K562 (cell line): ENCODE results near the gene FAM209A. TPM values are rescaled to one million over a fixed set of nuclear protein-coding genes. Genes with fewer than 3 reads are reported as not detected.

Experiments
- ATAC-seq: fragments of 200-7000 bp; cut with Tn5 transposase; 3 replicates; pipeline ENCODE4 v1.9.1; 2020; ENCODE audit warnings: moderate library complexity
- BruUV-seq: library from RNA; stranded (reverse); fragments of 400-500 nt; replicated peaks from 2 replicates; lab custom pipeline; 2021; lab: Mats Ljungman, UMichigan
- CTCF ChIA-PET: fragments of 300-600 bp; formaldehyde crosslinking; extraction: SDS; loops from one replicate; lab custom pipeline; 2021; ENCODE audit warnings: low intra/inter-chr PET ratio; lab: Yijun Ruan, JAX
- POLR2A ChIA-PET: fragments of 300-600, 350-650 bp; sonication (Branson Sonifier 250); formaldehyde crosslinking; extraction: SDS; loops from one replicate; lab custom pipeline; 2021; ENCODE audit warnings: antibody characterized with exemption, inconsistent platforms; lab: Yijun Ruan, JAX
- DNase-seq, 4 experiments: peaks; one replicate each; pipeline versions ENCODE4 v3.0.0 to v3.0.0-alpha.2; 2011 to 2018; ENCODE audit warnings: low spot score in 3 of 4, mixed read lengths in 3 of 4; ENCODE audit errors: extremely low read depth in 1 of 4
- FAIRE-seq: peaks from 2 replicates; lab custom pipeline; 2011; peaks lifted over from hg19 to GRCh38; lab: Jason Lieb, UNC
- H2AFZ ChIP-seq: 2 replicates; pipeline ENCODE4 v1.6.0; 2011; ENCODE audit warnings: low read depth, low read length, control low read depth, inconsistent platforms
- H3K27ac ChIP-seq: fragments of 200-600 bp; 3 replicates; pipeline ENCODE4 v1.8.0; 2011; ENCODE audit warnings: low read depth, mild to moderate bottlenecking, control low read depth, inconsistent platforms, low read length, moderate library complexity, mixed read lengths; ENCODE audit errors: extremely low read depth
- H3K27me3 ChIP-seq, 2 experiments: fragments of 300-600 bp in 1 of 2; 2 replicates in 1 of 2; 3 replicates in 1 of 2; pipeline versions ENCODE4 v1.6.0 to v1.8.0; 2011; ENCODE audit warnings: inconsistent platforms in 2 of 2, low read length in 2 of 2, mild to moderate bottlenecking in 1 of 2, mixed read lengths in 1 of 2, moderate library complexity in 1 of 2; ENCODE audit not compliant: control insufficient read depth in 2 of 2, insufficient read depth in 2 of 2
- H3K36me3 ChIP-seq: fragments of 300-600 bp; 3 replicates; pipeline ENCODE4 v1.8.0; 2011; ENCODE audit warnings: mild to moderate bottlenecking, low read length, inconsistent platforms; ENCODE audit not compliant: control insufficient read depth, insufficient read depth
- H3K4me1 ChIP-seq, 2 experiments: fragments of 200-600 bp in 1 of 2; replicated peaks in 1 of 2; 2 replicates in 1 of 2; 3 replicates in 1 of 2; pipeline versions ENCODE4 v1.5.1 to v1.8.0; 2011; ENCODE audit warnings: inconsistent platforms in 2 of 2, low read length in 2 of 2, mild to moderate bottlenecking in 1 of 2, mixed read lengths in 1 of 2, moderate library complexity in 1 of 2; ENCODE audit not compliant: control insufficient read depth in 2 of 2, insufficient read depth in 2 of 2
- H3K4me2 ChIP-seq: 2 replicates; pipeline ENCODE4 v1.6.1; 2011; ENCODE audit warnings: low read length, control low read depth, inconsistent platforms, mixed read lengths; ENCODE audit not compliant: insufficient read depth
- H3K4me3 ChIP-seq: fragments of 200-600 bp; sonication (generic), shearing (Covaris generic); 2 replicates; pipeline ENCODE4 v1.5.1; 2016; ENCODE audit warnings: control low read depth, inconsistent platforms
- H3K79me2 ChIP-seq: fragments of 200-600 bp; 3 replicates; pipeline ENCODE4 v1.8.0; 2011; ENCODE audit warnings: low read length, inconsistent platforms; ENCODE audit not compliant: control insufficient read depth, insufficient read depth
- H3K9ac ChIP-seq, 2 experiments: 2 replicates each; pipeline versions ENCODE4 v1.6.0 to v1.6.1; 2011; ENCODE audit warnings: low read depth in 2 of 2, low read length in 2 of 2, control low read depth in 1 of 2, inconsistent platforms in 1 of 2, mild to moderate bottlenecking in 1 of 2, mixed read lengths in 1 of 2; ENCODE audit not compliant: insufficient read depth in 1 of 2
- H3K9me1 ChIP-seq: one replicate; pipeline ENCODE4 v1.6.0; 2011; ENCODE audit warnings: inconsistent platforms, mild to moderate bottlenecking, low read length, moderate library complexity; ENCODE audit not compliant: control insufficient read depth, insufficient read depth
- H3K9me3 ChIP-seq: replicated peaks from 2 replicates; pipeline ENCODE4 v1.5.1; 2011; ENCODE audit warnings: low read depth, low read length, inconsistent platforms; ENCODE audit not compliant: control insufficient read depth, insufficient read depth
- H4K20me1 ChIP-seq: replicated peaks from 2 replicates; pipeline ENCODE4 v1.6.1; 2011; ENCODE audit warnings: low read length, inconsistent platforms, mixed read lengths; ENCODE audit not compliant: control insufficient read depth, insufficient read depth
- AFF4 ChIP-seq: sonication (generic); formaldehyde crosslinking; IDR thresholded peaks from 2 replicates; pipeline ENCODE4 v1.8.0; 2023; ENCODE audit warnings: mild to moderate bottlenecking, missing genetic modification reagents
- ATF7 ChIP-seq: fragments of 450-650 bp; IDR thresholded peaks from 2 replicates; pipeline ENCODE4 v1.7.1; 2014; ENCODE audit warnings: mild to moderate bottlenecking, moderate library complexity
- JUND ChIP-seq, 2 experiments: IDR thresholded peaks; 2 replicates in 1 of 2; 3 replicates in 1 of 2; pipeline ENCODE4 v1.6.1; 2011; ENCODE audit warnings: borderline replicate concordance in 2 of 2, low read depth in 2 of 2, low read length in 2 of 2, improper control_type of control experiment in 1 of 2, missing biosample characterization in 1 of 2, missing genetic modification characterization in 1 of 2, missing genetic modification reagents in 1 of 2
- MBD2 ChIP-seq: sonication (generic); IDR thresholded peaks from 2 replicates; pipeline ENCODE4 v1.6.1; 2016; ENCODE audit warnings: low read depth, borderline replicate concordance
- PREB ChIP-seq: sonication (generic); formaldehyde crosslinking; IDR thresholded peaks from 2 replicates; pipeline ENCODE4 v1.8.1; 2023; ENCODE audit warnings: mild to moderate bottlenecking, missing genetic modification reagents
- WGBS: fragments of 100-300 bp; shearing (Covaris generic); methylation state at CpG from one replicate; pipeline ENCODE4 v1.1.6; 2016; ENCODE audit warnings: low coverage, mixed read lengths; ENCODE audit not compliant: insufficient coverage; ENCODE audit errors: missing lambda C conversion rate; 5-methylcytosine and 5-hydroxymethylcytosine counted together
- in situ Hi-C: fragments of 300-500 bp; cut with MboI; formaldehyde crosslinking; loops from 4 replicates; pipeline ENCODE4 v1.15.0; 2018; ENCODE audit warnings: inconsistent platforms, mixed read lengths
- intact Hi-C: fragments of 100-400 bp; cut with micrococcal nuclease; formaldehyde crosslinking; loops from 2 replicates; pipeline ENCODE4 v1.14.2; 2022
- polyA plus RNA-seq, 8 experiments: library from polyadenylated mRNA; depleted of rRNA in 4 of 8; stranded (reverse) in 5 of 8; unstranded in 3 of 8; fragments of >200 nt; fragmentation: Nextera tagmentation in 2 of 8; fragmentation: Illumina TruSeq in 1 of 8; extraction: Ambion mirVana in 2 of 8; extraction: Trizol in 1 of 8; gene quantifications; 2 replicates each; pipeline versions ENCODE4 v1.2.1 to v1.2.3, GENCODE V29; 2011 to 2014; ENCODE audit warnings: inconsistent platforms in 1 of 8, missing spikeins in 1 of 8
- total RNA-seq, 7 experiments: library from RNA; depleted of rRNA in 6 of 7; stranded (reverse); fragments of >200 nt in 6 of 7; fragmentation: Illumina TruSeq in 2 of 7; extraction: Trizol in 2 of 7; gene quantifications; 2 replicates each; pipeline versions ENCODE4 v1.2.1 to v1.2.3, GENCODE V29; 2011 to 2021; ENCODE audit warnings: low replicate concordance in 1 of 7
- TF ChIP-seq, protein P1 (sequence below): sonication (generic); IDR thresholded peaks from 2 replicates; pipeline ENCODE4 v1.6.1; 2016

The FAM209A gene
- total and polyA plus RNA-seq, 9 of the 15 experiments (the other 6 are each of a cell fraction or from before 2014, with no cell fraction given): 0.08 to 0.15 (median 0.11) TPM; not detected in 6

- FAIRE-seq: no peak
- Histone ChIP-seq H3K27ac (no peak overlapping the region), H3K9ac (no peak overlapping the region), H3K4me2 (no peak overlapping the region), H3K9me1 (no peaks in the 10 kb centered on the region), H3K9me3 (no peaks in the 10 kb centered on the region), H3K79me2 (no peaks in the 10 kb centered on the region), H3K27me3 (peaks cover 16 to 42% of the 10 kb centered on the region in 2 experiments; a peak in 4 of 5 replicates), H3K36me3 (no peaks in the 10 kb centered on the region), H3K4me1 (no peaks in the 10 kb centered on the region; a peak in 2 of 5 replicates), H2AFZ (no peak overlapping the region), H4K20me1 (no peaks in the 10 kb centered on the region), H3K4me3 (no peak overlapping the region)
- no TSS peak for BruUV-seq
- 3% methylated on average over 9 of the region's 9 CpGs for WGBS
- ChIA-PET CTCF (interaction anchor here (0.7 kb wide), 1 partner anchor 217 kb away, joined by 5 read pairs; no protein-coding TSS in a partner anchor), POLR2A (no interaction called here)
- ATAC-seq: no peak
- intact Hi-C loops: no loop called here
- in situ Hi-C loops: no loop called here
- DNase-seq: no peak
- TF ChIP-seq ATF7: no peak
- TF ChIP-seq, protein P1, sequence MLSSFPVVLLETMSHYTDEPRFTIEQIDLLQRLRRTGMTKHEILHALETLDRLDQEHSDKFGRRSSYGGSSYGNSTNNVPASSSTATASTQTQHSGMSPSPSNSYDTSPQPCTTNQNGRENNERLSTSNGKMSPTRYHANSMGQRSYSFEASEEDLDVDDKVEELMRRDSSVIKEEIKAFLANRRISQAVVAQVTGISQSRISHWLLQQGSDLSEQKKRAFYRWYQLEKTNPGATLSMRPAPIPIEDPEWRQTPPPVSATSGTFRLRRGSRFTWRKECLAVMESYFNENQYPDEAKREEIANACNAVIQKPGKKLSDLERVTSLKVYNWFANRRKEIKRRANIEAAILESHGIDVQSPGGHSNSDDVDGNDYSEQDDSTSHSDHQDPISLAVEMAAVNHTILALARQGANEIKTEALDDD: no peak
- no peak for TF ChIP-seq MBD2
- TF ChIP-seq PREB (CRISPR knock-in tag): no peak
- TF ChIP-seq JUND (IDR thresholded peaks at IDR 0.05; ENCODE audit: borderline replicate concordance, low read depth, low read length): no peak
- TF ChIP-seq JUND (tag; IDR thresholded peaks at IDR 0.05; ENCODE audit: borderline replicate concordance, low read depth, low read length): no peak
- TF ChIP-seq AFF4 (CRISPR knock-in tag): no peak
Observed at GRCh38 chr20:56542489-56543030, 18.0 kb downstream of the FAM209A start.
